ENCODE data around the gene PTCD3. TPM values are rescaled to one million over a fixed set of nuclear protein-coding genes. Genes with fewer than 3 reads are reported as not detected.

The PTCD3 gene
- polyA plus RNA-seq, 1 donor (not counting 4 experiments of a cell fraction or from before 2014, with no cell fraction given): 93.1 TPM

DNA sequence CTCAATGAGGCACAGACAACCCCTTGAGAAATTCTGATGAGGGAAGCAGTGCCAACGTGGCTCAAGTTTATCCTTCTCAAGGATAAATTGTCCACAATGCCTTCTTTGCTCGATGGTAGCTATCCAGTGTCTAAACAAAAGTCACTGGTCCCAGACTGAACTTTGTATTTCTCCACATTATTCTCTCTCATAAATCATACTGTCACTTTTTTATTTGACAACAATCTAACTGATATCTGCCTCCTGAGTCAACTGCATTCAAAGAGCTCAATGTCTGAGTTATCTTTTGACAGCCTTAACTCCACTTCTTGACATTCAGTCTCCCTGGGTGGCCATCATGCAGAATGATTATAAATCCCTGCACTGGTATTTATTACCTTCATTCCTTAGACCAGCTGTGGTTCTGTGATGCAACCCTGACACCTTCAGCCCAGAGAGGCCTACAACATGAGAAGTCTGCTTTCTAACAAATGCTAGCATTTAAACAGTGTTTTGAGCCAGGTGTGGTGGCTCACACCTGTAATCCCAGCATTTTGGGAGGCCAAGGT, 51.0 kb downstream of the PTCD3 start:
- Histone ChIP-seq H3K4me3 (ENCODE audit: control insufficient read depth in 2 of 3, extremely low read depth in 1 of 3, insufficient read depth in 2 of 3, low read depth in 1 of 3, low read length in 3 of 3) (no peak overlapping the region), H3K9ac (ENCODE audit: control insufficient read depth, extremely low read depth, insufficient read depth, low read length) (no peak overlapping the region), H3K36me3 (ENCODE audit: control insufficient read depth in 2 of 2, extremely low read depth in 1 of 2, insufficient read depth in 2 of 2, low read length in 2 of 2) (peaks cover 3 to 18% of the 10 kb centered on the region in 2 experiments), H3K4me2 (ENCODE audit: control insufficient read depth, extremely low read depth, insufficient read depth, low read depth, low read length) (no peak overlapping the region), H3K27ac (ENCODE audit: control insufficient read depth, insufficient read depth, low read length) (no peak overlapping the region), H3K79me2 (ENCODE audit: control insufficient read depth, insufficient read depth, low read length) (no peaks in the 10 kb centered on the region), H3K4me1 (ENCODE audit: control insufficient read depth, extremely low read depth, insufficient read depth, low read length) (no peaks in the 10 kb centered on the region), H3K9me1 (ENCODE audit: control insufficient read depth, extremely low read depth, insufficient read depth, low read length) (no peaks in the 10 kb centered on the region), H4K20me1 (ENCODE audit: control insufficient read depth, extremely low read depth, insufficient read depth, low read length) (no peaks in the 10 kb centered on the region), H3K9me3 (ENCODE audit: control insufficient read depth, low read depth, low read length) (no peaks in the 10 kb centered on the region), H3K27me3 (ENCODE audit: control insufficient read depth, extremely low read depth, insufficient read depth, low read length) (no peaks in the 10 kb centered on the region), H2AFZ (ENCODE audit: control insufficient read depth, low read length) (no peak overlapping the region)
- DNase-seq (ENCODE audit: low read depth, low spot score) (no peak), FAIRE-seq (no peak)
- dilution Hi-C loops (cut with MboI; ENCODE audit: extremely low pct_ligation_motif_present, low sequenced_read_pairs): no loop called here
- no peak for TF ChIP-seq EZH2 (IDR thresholded peaks at IDR 0.05; ENCODE audit: low read length)
- TF ChIP-seq, protein P1, sequence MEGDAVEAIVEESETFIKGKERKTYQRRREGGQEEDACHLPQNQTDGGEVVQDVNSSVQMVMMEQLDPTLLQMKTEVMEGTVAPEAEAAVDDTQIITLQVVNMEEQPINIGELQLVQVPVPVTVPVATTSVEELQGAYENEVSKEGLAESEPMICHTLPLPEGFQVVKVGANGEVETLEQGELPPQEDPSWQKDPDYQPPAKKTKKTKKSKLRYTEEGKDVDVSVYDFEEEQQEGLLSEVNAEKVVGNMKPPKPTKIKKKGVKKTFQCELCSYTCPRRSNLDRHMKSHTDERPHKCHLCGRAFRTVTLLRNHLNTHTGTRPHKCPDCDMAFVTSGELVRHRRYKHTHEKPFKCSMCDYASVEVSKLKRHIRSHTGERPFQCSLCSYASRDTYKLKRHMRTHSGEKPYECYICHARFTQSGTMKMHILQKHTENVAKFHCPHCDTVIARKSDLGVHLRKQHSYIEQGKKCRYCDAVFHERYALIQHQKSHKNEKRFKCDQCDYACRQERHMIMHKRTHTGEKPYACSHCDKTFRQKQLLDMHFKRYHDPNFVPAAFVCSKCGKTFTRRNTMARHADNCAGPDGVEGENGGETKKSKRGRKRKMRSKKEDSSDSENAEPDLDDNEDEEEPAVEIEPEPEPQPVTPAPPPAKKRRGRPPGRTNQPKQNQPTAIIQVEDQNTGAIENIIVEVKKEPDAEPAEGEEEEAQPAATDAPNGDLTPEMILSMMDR (optimal IDR thresholded peaks at IDR 0.05 in 1 of 3, IDR thresholded peaks at IDR 0.05 in 1 of 3, conservative IDR thresholded peaks at IDR 0.05 in 1 of 3; ENCODE audit: extremely low read depth in 1 of 3, insufficient read depth in 2 of 3, low read length in 3 of 3): no peak

DNA sequence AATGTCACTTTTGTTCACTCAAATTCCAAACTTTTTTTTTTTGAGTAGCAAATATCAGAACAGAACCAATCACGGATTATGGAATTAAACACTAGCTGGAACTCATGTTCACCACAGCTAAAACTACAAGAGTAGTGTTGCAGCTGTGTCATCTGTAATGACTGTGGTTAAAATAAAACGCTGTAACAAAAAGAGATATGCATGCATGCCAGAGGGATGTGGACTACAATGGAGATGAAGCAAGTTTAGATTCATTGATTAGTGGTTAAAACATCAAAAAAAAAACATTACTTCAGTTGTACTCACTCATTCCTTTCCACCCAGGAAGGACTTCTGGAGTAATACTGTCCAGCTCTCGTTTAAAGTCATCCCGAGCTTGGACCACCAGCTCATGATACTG, 52.3 kb downstream of the PTCD3 start:
- Histone ChIP-seq H3K9ac (ENCODE audit: control insufficient read depth, extremely low read depth, insufficient read depth, low read length) (no peak overlapping the region), H2AFZ (ENCODE audit: control insufficient read depth, low read length) (no peak overlapping the region), H3K27ac (ENCODE audit: control insufficient read depth, insufficient read depth, low read length) (no peak overlapping the region), H3K4me3 (ENCODE audit: control insufficient read depth in 2 of 3, extremely low read depth in 1 of 3, insufficient read depth in 2 of 3, low read depth in 1 of 3, low read length in 3 of 3) (no peak overlapping the region), H3K79me2 (ENCODE audit: control insufficient read depth, insufficient read depth, low read length) (no peaks in the 10 kb centered on the region), H3K9me3 (ENCODE audit: control insufficient read depth, low read depth, low read length) (no peaks in the 10 kb centered on the region), H3K36me3 (ENCODE audit: control insufficient read depth in 2 of 2, extremely low read depth in 1 of 2, insufficient read depth in 2 of 2, low read length in 2 of 2) (peaks cover 0 to 18% of the 10 kb centered on the region in 2 experiments), H4K20me1 (ENCODE audit: control insufficient read depth, extremely low read depth, insufficient read depth, low read length) (no peaks in the 10 kb centered on the region), H3K27me3 (ENCODE audit: control insufficient read depth, extremely low read depth, insufficient read depth, low read length) (no peaks in the 10 kb centered on the region), H3K4me1 (ENCODE audit: control insufficient read depth, extremely low read depth, insufficient read depth, low read length) (no peaks in the 10 kb centered on the region), H3K9me1 (ENCODE audit: control insufficient read depth, extremely low read depth, insufficient read depth, low read length) (no peaks in the 10 kb centered on the region), H3K4me2 (ENCODE audit: control insufficient read depth, extremely low read depth, insufficient read depth, low read depth, low read length) (no peak overlapping the region)
- dilution Hi-C loops (cut with MboI; ENCODE audit: extremely low pct_ligation_motif_present, low sequenced_read_pairs): no loop called here
- FAIRE-seq (no peak), DNase-seq (ENCODE audit: low read depth, low spot score) (no peak)
- TF ChIP-seq, protein P1 (optimal IDR thresholded peaks at IDR 0.05 in 1 of 3, IDR thresholded peaks at IDR 0.05 in 1 of 3, conservative IDR thresholded peaks at IDR 0.05 in 1 of 3; ENCODE audit: extremely low read depth in 1 of 3, insufficient read depth in 2 of 3, low read length in 3 of 3): no peak
- TF ChIP-seq EZH2 (IDR thresholded peaks at IDR 0.05; ENCODE audit: low read length): no peak

All from keratinocyte (primary cell).